ENCODE data around the gene TPRN. TPM values are rescaled to one million over a fixed set of nuclear protein-coding genes. Genes with fewer than 3 reads are reported as not detected.

TPRN gene
- total RNA-seq, 1 donor from 2014 or later = 16.0 TPM

GRCh38 chr9:137149942-137150616 lies 50.5 kb downstream of the TPRN start:
- H3K4me3 ChIP-seq (ENCODE audit: insufficient read depth, low read depth, low read length) = no peak overlapping the region
- FAIRE-seq (no peak), DNase-seq (ENCODE audit: low read depth) (no peak)
- no peak overlapping the region for H3K9ac ChIP-seq (ENCODE audit: low read length)
- no peaks in the 10 kb centered on the region for H3K36me3 ChIP-seq (ENCODE audit: insufficient read depth, low read length)
- H3K27ac ChIP-seq (ENCODE audit: low read depth, low read length) = no peak overlapping the region
- Mint-ChIP-seq H3K4me3 (ENCODE audit: unreplicated experiment) (no peak overlapping the region), H3K9me3 (ENCODE audit: unreplicated experiment) (no peaks in the 10 kb centered on the region), H3K4me1 (ENCODE audit: low read depth, unreplicated experiment) (no peaks in the 10 kb centered on the region), H3K36me3 (ENCODE audit: low read depth, unreplicated experiment) (no peaks in the 10 kb centered on the region), H3K27ac (ENCODE audit: unreplicated experiment) (no peak overlapping the region), H3K27me3 (ENCODE audit: low read depth, unreplicated experiment) (peaks cover 24% of the 10 kb centered on the region)
- H3K9me3 ChIP-seq (ENCODE audit: insufficient read depth, low read depth, low read length) = no peaks in the 10 kb centered on the region
- TF ChIP-seq CTCF (IDR thresholded peaks at IDR 0.05; ENCODE audit: insufficient read depth, low read depth, low read length) = no peak
- no peak for TF ChIP-seq EZH2 (IDR thresholded peaks at IDR 0.05; ENCODE audit: insufficient read depth, low read length)
- no peak overlapping the region for H2AFZ ChIP-seq (ENCODE audit: low read depth, low read length)
- no peak overlapping the region for H3K4me2 ChIP-seq (ENCODE audit: low read length)
- H3K79me2 ChIP-seq (ENCODE audit: insufficient read depth, low read length) = no peaks in the 10 kb centered on the region
- H4K20me1 ChIP-seq (ENCODE audit: insufficient read depth, low read length) = no peaks in the 10 kb centered on the region
- H3K27me3 ChIP-seq (ENCODE audit: insufficient read depth, low read length) = peaks cover 2% of the 10 kb centered on the region
- no peaks in the 10 kb centered on the region for H3K4me1 ChIP-seq (ENCODE audit: insufficient read depth, low read length)

- Histone ChIP-seq H3K36me3 (ENCODE audit: insufficient read depth, low read length) (no peaks in the 10 kb centered on the region), H3K27me3 (ENCODE audit: insufficient read depth, low read length) (peaks cover 2% of the 10 kb centered on the region), H3K9ac (ENCODE audit: low read length) (no peak overlapping the region), H3K4me3 (ENCODE audit: insufficient read depth, low read depth, low read length) (no peak overlapping the region), H3K4me2 (ENCODE audit: low read length) (no peak overlapping the region), H3K4me1 (ENCODE audit: insufficient read depth, low read length) (no peaks in the 10 kb centered on the region), H4K20me1 (ENCODE audit: insufficient read depth, low read length) (no peaks in the 10 kb centered on the region), H3K27ac (ENCODE audit: low read depth, low read length) (no peak overlapping the region), H2AFZ (ENCODE audit: low read depth, low read length) (no peak overlapping the region), H3K9me3 (ENCODE audit: insufficient read depth, low read depth, low read length) (no peaks in the 10 kb centered on the region), H3K79me2 (ENCODE audit: insufficient read depth, low read length) (no peaks in the 10 kb centered on the region)
- FAIRE-seq (no peak), DNase-seq (ENCODE audit: low read depth) (no peak)
- H3K4me1 Mint-ChIP-seq (ENCODE audit: low read depth, unreplicated experiment) = no peaks in the 10 kb centered on the region
- no peak overlapping the region for H3K27ac Mint-ChIP-seq (ENCODE audit: unreplicated experiment)
- H3K36me3 Mint-ChIP-seq (ENCODE audit: low read depth, unreplicated experiment) = no peaks in the 10 kb centered on the region
- no peak overlapping the region for H3K4me3 Mint-ChIP-seq (ENCODE audit: unreplicated experiment)
- no peak for TF ChIP-seq EZH2 (IDR thresholded peaks at IDR 0.05; ENCODE audit: insufficient read depth, low read length)
- TF ChIP-seq CTCF (IDR thresholded peaks at IDR 0.05; ENCODE audit: insufficient read depth, low read depth, low read length) = no peak
- H3K9me3 Mint-ChIP-seq (ENCODE audit: unreplicated experiment) = no peaks in the 10 kb centered on the region
- peaks cover 16% of the 10 kb centered on the region for H3K27me3 Mint-ChIP-seq (ENCODE audit: low read depth, unreplicated experiment)
These were observed 51.2 kb downstream of the TPRN start for GRCh38 chr9:137149363-137149762.

- Histone ChIP-seq H3K36me3 (ENCODE audit: insufficient read depth, low read length) (no peaks in the 10 kb centered on the region), H2AFZ (ENCODE audit: low read depth, low read length) (no peak overlapping the region), H3K4me3 (ENCODE audit: insufficient read depth, low read depth, low read length) (no peak overlapping the region), H3K9ac (ENCODE audit: low read length) (no peak overlapping the region), H3K27me3 (ENCODE audit: insufficient read depth, low read length) (peaks cover 2% of the 10 kb centered on the region), H3K9me3 (ENCODE audit: insufficient read depth, low read depth, low read length) (no peaks in the 10 kb centered on the region), H4K20me1 (ENCODE audit: insufficient read depth, low read length) (no peaks in the 10 kb centered on the region), H3K79me2 (ENCODE audit: insufficient read depth, low read length) (no peaks in the 10 kb centered on the region), H3K27ac (ENCODE audit: low read depth, low read length) (no peak overlapping the region), H3K4me2 (ENCODE audit: low read length) (no peak overlapping the region), H3K4me1 (ENCODE audit: insufficient read depth, low read length) (no peaks in the 10 kb centered on the region)
- Mint-ChIP-seq H3K27ac (ENCODE audit: unreplicated experiment) (no peak overlapping the region), H3K36me3 (ENCODE audit: low read depth, unreplicated experiment) (no peaks in the 10 kb centered on the region), H3K9me3 (ENCODE audit: unreplicated experiment) (no peaks in the 10 kb centered on the region), H3K4me3 (ENCODE audit: unreplicated experiment) (no peak overlapping the region), H3K27me3 (ENCODE audit: low read depth, unreplicated experiment) (peaks cover 21% of the 10 kb centered on the region), H3K4me1 (ENCODE audit: low read depth, unreplicated experiment) (no peaks in the 10 kb centered on the region)
- DNase-seq (ENCODE audit: low read depth) (no peak), FAIRE-seq (no peak)
- TF ChIP-seq EZH2 (IDR thresholded peaks at IDR 0.05; ENCODE audit: insufficient read depth, low read length) (no peak), CTCF (IDR thresholded peaks at IDR 0.05; ENCODE audit: insufficient read depth, low read depth, low read length) (no peak)
These were observed 51.9 kb downstream of the TPRN start for GRCh38 chr9:137148661-137149060.
